ENCODE data around the gene ELOVL1. TPM values are rescaled to one million over a fixed set of nuclear protein-coding genes. Genes with fewer than 3 reads are reported as not detected.

The ELOVL1 gene
- total and polyA plus RNA-seq, 4 donors, result 12.8 to 50.3 (median 35.3) TPM

DNA sequence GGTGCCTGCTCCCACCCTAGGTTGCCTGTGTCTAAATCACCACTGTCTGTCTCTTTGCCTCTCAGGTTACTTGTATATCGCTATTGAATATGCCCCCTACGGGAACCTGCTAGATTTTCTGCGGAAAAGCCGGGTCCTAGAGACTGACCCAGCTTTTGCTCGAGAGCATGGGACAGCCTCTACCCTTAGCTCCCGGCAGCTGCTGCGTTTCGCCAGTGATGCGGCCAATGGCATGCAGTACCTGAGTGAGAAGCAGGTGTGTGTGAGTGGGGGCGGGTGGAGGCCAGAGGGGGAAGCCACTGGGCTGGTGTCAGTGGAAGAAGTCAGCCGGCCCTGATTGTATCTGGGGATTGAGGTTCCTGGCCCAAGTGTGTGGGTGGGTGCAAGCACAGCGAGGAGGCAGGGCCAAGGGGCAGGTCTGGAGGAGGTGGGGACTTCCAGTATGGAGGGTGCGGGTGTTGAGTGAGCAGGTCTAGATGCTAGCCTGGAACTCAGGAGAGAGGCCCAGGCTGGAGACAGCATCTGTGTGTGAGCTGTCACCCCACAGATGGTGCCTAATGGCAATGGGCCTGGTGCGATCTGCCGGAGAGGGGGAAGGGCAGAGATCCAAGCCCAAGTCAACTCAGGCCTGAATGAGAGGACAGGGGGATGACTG lies 49.9 kb downstream of the ELOVL1 start:
- Histone ChIP-seq H3K27me3 (ENCODE audit: control insufficient read depth in 4 of 4, insufficient read depth in 4 of 4, low read length in 3 of 4) (no peaks in the 10 kb centered on the region), H3K36me3 (ENCODE audit: control insufficient read depth in 4 of 4, insufficient read depth in 3 of 4, low read depth in 1 of 4, low read length in 3 of 4) (peaks cover 0 to 4% (median 0%) of the 10 kb centered on the region in 4 donors), H3K9ac (ENCODE audit: low read depth in 1 of 2, low read length in 2 of 2) (no peak overlapping the region), H3K4me3 (ENCODE audit: low read depth in 1 of 3, low read length in 3 of 3) (no peak overlapping the region), H3K9me3 (ENCODE audit: control insufficient read depth in 4 of 4, low read length in 3 of 4) (no peaks in the 10 kb centered on the region), H3K27ac (ENCODE audit: low read depth in 1 of 2, low read length in 2 of 2) (no peak overlapping the region), H3K4me1 (ENCODE audit: control insufficient read depth in 4 of 4, insufficient read depth in 4 of 4, low read length in 3 of 4) (peaks cover 9 to 20% (median 14%) of the 10 kb centered on the region in 4 donors)
- TF ChIP-seq FOXA2 (IDR thresholded peaks at IDR 0.05), result no peak
- TF ChIP-seq HNF4A (conservative IDR thresholded peaks at IDR 0.05), result no peak
- TF ChIP-seq GABPA (IDR thresholded peaks at IDR 0.05 in 1 of 2, conservative IDR thresholded peaks at IDR 0.05 in 1 of 2), result no peak
- no peak for TF ChIP-seq NR2F2 (IDR thresholded peaks at IDR 0.05)
- no peak for TF ChIP-seq FOXA1 (IDR thresholded peaks at IDR 0.05)
- no peak for TF ChIP-seq JUND (IDR thresholded peaks at IDR 0.05)
- TF ChIP-seq, protein P1, sequence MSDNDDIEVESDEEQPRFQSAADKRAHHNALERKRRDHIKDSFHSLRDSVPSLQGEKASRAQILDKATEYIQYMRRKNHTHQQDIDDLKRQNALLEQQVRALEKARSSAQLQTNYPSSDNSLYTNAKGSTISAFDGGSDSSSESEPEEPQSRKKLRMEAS (IDR thresholded peaks at IDR 0.05), result no peak
- no peak for TF ChIP-seq ATF3 (IDR thresholded peaks at IDR 0.05)
- TF ChIP-seq RAD21 (IDR thresholded peaks at IDR 0.05), result no peak
- TF ChIP-seq SP1 (IDR thresholded peaks at IDR 0.05), result no peak
- TF ChIP-seq TAF1 (conservative IDR thresholded peaks at IDR 0.05), result no peak
- no peak for TF ChIP-seq HNF4G (IDR thresholded peaks at IDR 0.05)
- TF ChIP-seq EGR1 (IDR thresholded peaks at IDR 0.05; ENCODE audit: low read depth in 2 of 2), result no peak
- WGBS, result 95% methylated on average over 15 of the region's 15 CpGs
- DNase-seq (ENCODE audit: low spot score), result no peak

GRCh38 chr1:43316738-43317520 lies 50.9 kb downstream of the ELOVL1 start:
- DNase-seq (ENCODE audit: low spot score), result no peak
- no peaks in the 10 kb centered on the region for H3K9me3 ChIP-seq (ENCODE audit: control insufficient read depth in 4 of 4, low read length in 3 of 4)
- H3K27ac ChIP-seq (ENCODE audit: low read depth in 1 of 2, low read length in 2 of 2), result no peak overlapping the region
- H3K27me3 ChIP-seq (ENCODE audit: control insufficient read depth in 4 of 4, insufficient read depth in 4 of 4, low read length in 3 of 4), result no peaks in the 10 kb centered on the region
- WGBS, result 91% methylated on average over 16 of the region's 16 CpGs
- no peak overlapping the region for H3K9ac ChIP-seq (ENCODE audit: low read depth in 1 of 2, low read length in 2 of 2)
- no peak overlapping the region for H3K4me3 ChIP-seq (ENCODE audit: low read depth in 1 of 3, low read length in 3 of 3)
- H3K36me3 ChIP-seq (ENCODE audit: control insufficient read depth in 4 of 4, insufficient read depth in 3 of 4, low read depth in 1 of 4, low read length in 3 of 4), result peaks cover 0 to 4% (median 0%) of the 10 kb centered on the region in 4 donors
- peaks cover 13 to 30% (median 23%) of the 10 kb centered on the region in 4 donors for H3K4me1 ChIP-seq (ENCODE audit: control insufficient read depth in 4 of 4, insufficient read depth in 4 of 4, low read length in 3 of 4)
- TF ChIP-seq HNF4G (IDR thresholded peaks at IDR 0.05), result no peak
- no peak for TF ChIP-seq EGR1 (IDR thresholded peaks at IDR 0.05; ENCODE audit: low read depth in 2 of 2)
- no peak for TF ChIP-seq SP1 (IDR thresholded peaks at IDR 0.05)
- no peak for TF ChIP-seq FOXA1 (IDR thresholded peaks at IDR 0.05)
- TF ChIP-seq ATF3 (IDR thresholded peaks at IDR 0.05), result no peak
- no peak for TF ChIP-seq TAF1 (conservative IDR thresholded peaks at IDR 0.05)
- TF ChIP-seq, protein P2, sequence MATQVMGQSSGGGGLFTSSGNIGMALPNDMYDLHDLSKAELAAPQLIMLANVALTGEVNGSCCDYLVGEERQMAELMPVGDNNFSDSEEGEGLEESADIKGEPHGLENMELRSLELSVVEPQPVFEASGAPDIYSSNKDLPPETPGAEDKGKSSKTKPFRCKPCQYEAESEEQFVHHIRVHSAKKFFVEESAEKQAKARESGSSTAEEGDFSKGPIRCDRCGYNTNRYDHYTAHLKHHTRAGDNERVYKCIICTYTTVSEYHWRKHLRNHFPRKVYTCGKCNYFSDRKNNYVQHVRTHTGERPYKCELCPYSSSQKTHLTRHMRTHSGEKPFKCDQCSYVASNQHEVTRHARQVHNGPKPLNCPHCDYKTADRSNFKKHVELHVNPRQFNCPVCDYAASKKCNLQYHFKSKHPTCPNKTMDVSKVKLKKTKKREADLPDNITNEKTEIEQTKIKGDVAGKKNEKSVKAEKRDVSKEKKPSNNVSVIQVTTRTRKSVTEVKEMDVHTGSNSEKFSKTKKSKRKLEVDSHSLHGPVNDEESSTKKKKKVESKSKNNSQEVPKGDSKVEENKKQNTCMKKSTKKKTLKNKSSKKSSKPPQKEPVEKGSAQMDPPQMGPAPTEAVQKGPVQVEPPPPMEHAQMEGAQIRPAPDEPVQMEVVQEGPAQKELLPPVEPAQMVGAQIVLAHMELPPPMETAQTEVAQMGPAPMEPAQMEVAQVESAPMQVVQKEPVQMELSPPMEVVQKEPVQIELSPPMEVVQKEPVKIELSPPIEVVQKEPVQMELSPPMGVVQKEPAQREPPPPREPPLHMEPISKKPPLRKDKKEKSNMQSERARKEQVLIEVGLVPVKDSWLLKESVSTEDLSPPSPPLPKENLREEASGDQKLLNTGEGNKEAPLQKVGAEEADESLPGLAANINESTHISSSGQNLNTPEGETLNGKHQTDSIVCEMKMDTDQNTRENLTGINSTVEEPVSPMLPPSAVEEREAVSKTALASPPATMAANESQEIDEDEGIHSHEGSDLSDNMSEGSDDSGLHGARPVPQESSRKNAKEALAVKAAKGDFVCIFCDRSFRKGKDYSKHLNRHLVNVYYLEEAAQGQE (IDR thresholded peaks at IDR 0.05), result no peak
- TF ChIP-seq ZBTB33 (IDR thresholded peaks at IDR 0.05), result no peak
- no peak for TF ChIP-seq YY1 (IDR thresholded peaks at IDR 0.05)
- TF ChIP-seq, protein P1 (IDR thresholded peaks at IDR 0.05), result no peak
- no peak for TF ChIP-seq RAD21 (IDR thresholded peaks at IDR 0.05)
